HCT116 (cell line): Measurements from ENCODE around the gene THOC1. TPM values are rescaled to one million over a fixed set of nuclear protein-coding genes. Genes with fewer than 3 reads are reported as not detected.

Experiments used
- ATAC-seq: fragments of 200-7000 bp; cut with Tn5 transposase; 2 replicates; pipeline ENCODE4 v1.9.1; 2020; ENCODE audit warnings: mild to moderate bottlenecking, moderate library complexity
- BruUV-seq: library from RNA; stranded (reverse); fragments of 400-500 nt; replicated peaks from 2 replicates; lab custom pipeline; 2021; lab: Mats Ljungman, UMichigan
- CTCF ChIA-PET: fragments of 300-600 bp; sonication (Branson Sonifier 250); formaldehyde crosslinking; loops from one replicate; lab custom pipeline; 2021; ENCODE audit warnings: antibody characterized with exemption; lab: Charles Lee
- POLR2A ChIA-PET: fragments of 300-600, 350-600 bp; sonication (Branson Sonifier 250); formaldehyde crosslinking; loops from one replicate; lab custom pipeline; 2021; ENCODE audit warnings: antibody characterized with exemption; lab: Charles Lee
- RAD21 ChIA-PET, 2 experiments: fragments of 300-600 bp; sonication (Branson Sonifier 250); formaldehyde crosslinking; loops; one replicate each; lab custom pipeline; 2023; ENCODE audit warnings: low total read pairs in 2 of 2; ENCODE audit not compliant: uncharacterized antibody in 2 of 2, unreplicated experiment in 2 of 2, low non-redundant PET in 1 of 2; lab: Charles Lee
- DNase-seq: peaks from one replicate; pipeline ENCODE4 v3.0.0-alpha.2; 2010; ENCODE audit warnings: low read depth, low spot score
- H2AFZ ChIP-seq: fragments of 200-600 bp; shearing (Covaris generic), sonication (generic); 2 replicates; pipeline ENCODE4 v1.6.1; 2017; ENCODE audit warnings: low read depth, mixed run types, mixed read lengths, antibody characterized with exemption, low read length; ENCODE audit not compliant: poor library complexity, severe bottlenecking
- H3K27ac ChIP-seq: 2 replicates; pipeline ENCODE4 v1.5.1; 2012; ENCODE audit warnings: low read depth, low read length
- H3K27me3 ChIP-seq: fragments of 200-600 bp; sonication (generic); 2 replicates; pipeline ENCODE4 v1.6.1; 2016; ENCODE audit warnings: mixed run types, low read length, mixed read lengths; ENCODE audit not compliant: insufficient read depth
- H3K36me3 ChIP-seq, 2 experiments: fragments of 200-500 bp in 1 of 2; fragments of 200-600 bp in 1 of 2; sonication (Bioruptor generic) in 1 of 2; sonication (generic) in 1 of 2; 2 replicates each; pipeline versions ENCODE4 v1.5.1 to v1.6.1; 2014 to 2016; ENCODE audit warnings: low read length in 2 of 2, inconsistent platforms in 1 of 2, mixed read lengths in 1 of 2, mixed run types in 1 of 2; ENCODE audit not compliant: insufficient read depth in 2 of 2, control insufficient read depth in 1 of 2
- H3K4me1 ChIP-seq, 2 experiments: fragments of 200-600 bp in 1 of 2; sonication (generic) in 1 of 2; 2 replicates each; pipeline versions ENCODE4 v1.5.1 to v1.6.1; 2012 to 2017; ENCODE audit warnings: low read length in 2 of 2, inconsistent platforms in 1 of 2, mild to moderate bottlenecking in 1 of 2, mixed read lengths in 1 of 2, mixed run types in 1 of 2, moderate library complexity in 1 of 2; ENCODE audit not compliant: insufficient read depth in 2 of 2, control insufficient read depth in 1 of 2
- H3K4me2 ChIP-seq: fragments of 200-600 bp; sonication (generic); 2 replicates; pipeline ENCODE4 v1.6.1; 2017; ENCODE audit warnings: mixed run types, low read length, mixed read lengths
- H3K4me3 ChIP-seq, 2 experiments: fragments of 200-600 bp in 1 of 2; sonication (generic) in 1 of 2; replicated peaks in 1 of 2; 2 replicates each; pipeline ENCODE4 v1.5.1; 2011 to 2016; ENCODE audit warnings: low read length in 2 of 2, control low read depth in 1 of 2, low read depth in 1 of 2, mild to moderate bottlenecking in 1 of 2, mixed read lengths in 1 of 2, mixed run types in 1 of 2
- H3K79me2 ChIP-seq: fragments of 200-600 bp; sonication (generic); 2 replicates; pipeline ENCODE4 v1.6.1; 2017; ENCODE audit warnings: mild to moderate bottlenecking, mixed run types, low read length, moderate library complexity, mixed read lengths; ENCODE audit not compliant: insufficient read depth
- H3K9ac ChIP-seq: fragments of 200-600 bp; sonication (generic); 2 replicates; pipeline ENCODE4 v1.6.1; 2016; ENCODE audit warnings: low read length, mixed read lengths
- H3K9me2 ChIP-seq: fragments of 200-600 bp; sonication (generic), shearing (Covaris generic); 2 replicates; pipeline ENCODE4 v1.6.1; 2017; ENCODE audit warnings: mixed run types, mild to moderate bottlenecking, moderate library complexity; ENCODE audit not compliant: insufficient read depth
- H3K9me3 ChIP-seq, 2 experiments: fragments of 200-500 bp in 1 of 2; fragments of 200-600 bp in 1 of 2; sonication (Bioruptor generic) in 1 of 2; sonication (generic) in 1 of 2; 2 replicates each; pipeline ENCODE4 v1.6.1; 2014 to 2017; ENCODE audit warnings: low read length in 2 of 2, mixed read lengths in 2 of 2, inconsistent platforms in 1 of 2, low read depth in 1 of 2, mild to moderate bottlenecking in 1 of 2, mixed run types in 1 of 2, moderate library complexity in 1 of 2; ENCODE audit not compliant: control insufficient read depth in 1 of 2, insufficient read depth in 1 of 2
- H4K20me1 ChIP-seq: fragments of 200-600 bp; sonication (generic), shearing (Covaris generic); 2 replicates; pipeline ENCODE4 v1.6.1; 2017; ENCODE audit warnings: mixed run types, mild to moderate bottlenecking, moderate library complexity; ENCODE audit not compliant: insufficient read depth
- CEBPB ChIP-seq: IDR thresholded peaks from 2 replicates; pipeline ENCODE4 v1.6.1; 2012; ENCODE audit warnings: low read depth
- ELF1 ChIP-seq: IDR thresholded peaks from 2 replicates; pipeline ENCODE4 v1.6.1; 2012; ENCODE audit warnings: low read depth, borderline replicate concordance
- EZH2phosphoT487 ChIP-seq: fragments of 200-600 bp; IDR thresholded peaks from 2 replicates; pipeline ENCODE4 v1.6.1; 2018; ENCODE audit warnings: antibody characterized with exemption, borderline replicate concordance
- REST ChIP-seq: IDR thresholded peaks from 2 replicates; pipeline ENCODE4 v1.6.1; 2012; ENCODE audit warnings: low read depth
- SIN3A ChIP-seq: IDR thresholded peaks from 2 replicates; pipeline ENCODE4 v1.6.1; 2012; ENCODE audit warnings: low read depth
- SP1 ChIP-seq: IDR thresholded peaks from 2 replicates; pipeline ENCODE4 v1.6.1; 2012; ENCODE audit warnings: low read depth
- TCF7L2 ChIP-seq: IDR thresholded peaks from 2 replicates; pipeline ENCODE4 v1.7.0; 2011; ENCODE audit warnings: borderline replicate concordance, inconsistent platforms; ENCODE audit not compliant: insufficient read depth, insufficient read length; ENCODE audit errors: extremely low read depth
- YY1 ChIP-seq: IDR thresholded peaks from 2 replicates; pipeline ENCODE4 v1.6.1; 2011; ENCODE audit warnings: low read length, low read depth, moderate library complexity, mild to moderate bottlenecking; ENCODE audit not compliant: insufficient replicate concordance; ENCODE audit errors: extremely low read depth
- intact Hi-C: fragments of 100-400 bp; cut with micrococcal nuclease; formaldehyde crosslinking; loops from 2 replicates; pipeline ENCODE4 v1.10.0; 2022
- total RNA-seq: library from RNA; stranded (reverse); gene quantifications from one replicate; pipeline ENCODE4 v1.2.1, GENCODE V29; 2021; ENCODE audit not compliant: unreplicated experiment

The THOC1 gene
- total RNA-seq, 1 experiment from 2014 or later = 26.0 TPM

- no peak overlapping the region for H3K4me3 ChIP-seq
- TF ChIP-seq SIN3A = no peak
- TF ChIP-seq CEBPB = no peak
- no peak for TF ChIP-seq ELF1
- no peak for TF ChIP-seq EZH2phosphoT487
- TF ChIP-seq YY1 = no peak
- TF ChIP-seq REST = no peak
- no peak for TF ChIP-seq SP1
- no peak for TF ChIP-seq TCF7L2
- TF ChIP-seq, all 23 proteins: peak for 0
- Histone ChIP-seq H3K36me3 (peaks cover 12 to 14% of the 10 kb centered on the region in 2 experiments; a peak in 3 of 4 replicates), H3K79me2 (no peaks in the 10 kb centered on the region), H3K9ac (no peak overlapping the region), H3K9me2 (no peaks in the 10 kb centered on the region), H4K20me1 (no peaks in the 10 kb centered on the region), H2AFZ (no peak overlapping the region), H3K4me1 (no peaks in the 10 kb centered on the region), H3K4me2 (no peak overlapping the region), H3K27me3 (no peaks in the 10 kb centered on the region), H3K27ac (no peak overlapping the region), H3K9me3 (no peaks in the 10 kb centered on the region)
- POLR2A ChIA-PET = no interaction called here
- ATAC-seq (no peak), DNase-seq (no peak)
- intact Hi-C loops = no loop called here
- CTCF ChIA-PET = no interaction called here
- BruUV-seq = no TSS peak
- RAD21 ChIA-PET = no interaction called here
These were observed 12.7 kb downstream of the THOC1 start for GRCh38 chr18:255171-255570.
